ENCODE measurements around the gene QSOX2. TPM values are rescaled to one million over a fixed set of nuclear protein-coding genes. Genes with fewer than 3 reads are reported as not detected.

Gene QSOX2
- total RNA-seq, 1 experiment from 2014 or later, result 34.6 TPM

DNA sequence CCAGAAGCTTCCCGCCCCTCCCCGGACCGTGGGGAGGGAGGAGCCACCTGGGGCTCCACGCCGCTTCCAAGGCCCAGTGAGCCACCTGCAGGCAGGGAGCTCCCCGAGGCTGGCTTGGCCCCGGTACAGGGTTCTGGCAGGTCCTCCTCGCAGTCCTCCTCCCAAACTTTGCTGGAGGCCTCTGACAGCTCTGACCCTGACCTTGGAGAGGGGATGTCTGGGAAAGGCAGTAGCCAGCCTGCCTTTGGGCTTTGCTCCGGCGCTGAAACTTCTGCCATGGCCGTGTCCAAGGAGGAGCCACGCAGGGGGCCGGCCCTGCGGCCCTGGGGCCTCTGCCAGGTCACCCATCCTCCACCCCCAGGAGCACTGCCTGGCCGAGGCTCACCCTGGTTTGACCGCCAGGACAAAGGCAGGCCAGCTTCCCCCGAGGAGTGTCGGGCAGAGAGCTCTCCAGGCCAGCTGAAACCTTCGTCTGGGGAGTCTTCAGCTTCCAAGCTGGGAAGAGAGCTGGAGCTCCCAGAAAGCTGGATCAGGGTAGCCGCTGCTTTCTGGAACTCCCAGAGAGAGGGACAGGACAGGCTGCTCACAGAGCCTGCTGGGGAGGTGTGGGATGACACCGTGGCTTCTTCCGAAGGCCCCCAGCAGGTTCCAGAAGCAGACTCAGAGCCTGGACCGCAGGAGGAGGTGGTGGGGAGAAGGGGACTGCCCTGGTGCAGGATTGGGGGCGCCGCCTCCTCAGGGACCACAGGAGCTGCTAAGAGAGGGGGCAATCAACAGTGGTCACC is 9.0 kb upstream of the QSOX2 start:
- Histone ChIP-seq H3K9ac (ENCODE audit: low read length) (no peak overlapping the region), H2AFZ (ENCODE audit: low read depth, low read length, poor library complexity, severe bottlenecking) (no peak overlapping the region), H3K4me2 (ENCODE audit: low read length) (peak overlapping the region; percentile 44), H3K36me3 (ENCODE audit: control insufficient read depth in 1 of 2, insufficient read depth in 2 of 2, low read length in 2 of 2) (no peaks in the 10 kb centered on the region), H3K27me3 (ENCODE audit: insufficient read depth, low read length) (no peaks in the 10 kb centered on the region), H3K27ac (ENCODE audit: low read depth, low read length) (no peak overlapping the region), H3K4me1 (ENCODE audit: control insufficient read depth in 1 of 2, insufficient read depth in 2 of 2, low read length in 2 of 2) (peaks cover 10 to 21% of the 10 kb centered on the region in 2 experiments; a peak in 3 of 4 replicates), H3K9me3 (ENCODE audit: control insufficient read depth in 1 of 2, insufficient read depth in 1 of 2, low read depth in 1 of 2, low read length in 2 of 2) (no peaks in the 10 kb centered on the region), H3K79me2 (ENCODE audit: insufficient read depth, low read length) (no peaks in the 10 kb centered on the region), H3K4me3 (replicated peaks in 1 of 2; ENCODE audit: low read depth in 1 of 2, low read length in 2 of 2) (no peak overlapping the region), H4K20me1 (ENCODE audit: insufficient read depth) (no peaks in the 10 kb centered on the region), H3K9me2 (ENCODE audit: insufficient read depth) (no peaks in the 10 kb centered on the region)
- TF ChIP-seq SIN3A (IDR thresholded peaks at IDR 0.05; ENCODE audit: low read depth), result no peak
- TF ChIP-seq EGR1 (IDR thresholded peaks at IDR 0.05; ENCODE audit: low read depth), result no peak
- no peak for TF ChIP-seq CEBPB (IDR thresholded peaks at IDR 0.05; ENCODE audit: low read depth)
- TF ChIP-seq, protein P1, sequence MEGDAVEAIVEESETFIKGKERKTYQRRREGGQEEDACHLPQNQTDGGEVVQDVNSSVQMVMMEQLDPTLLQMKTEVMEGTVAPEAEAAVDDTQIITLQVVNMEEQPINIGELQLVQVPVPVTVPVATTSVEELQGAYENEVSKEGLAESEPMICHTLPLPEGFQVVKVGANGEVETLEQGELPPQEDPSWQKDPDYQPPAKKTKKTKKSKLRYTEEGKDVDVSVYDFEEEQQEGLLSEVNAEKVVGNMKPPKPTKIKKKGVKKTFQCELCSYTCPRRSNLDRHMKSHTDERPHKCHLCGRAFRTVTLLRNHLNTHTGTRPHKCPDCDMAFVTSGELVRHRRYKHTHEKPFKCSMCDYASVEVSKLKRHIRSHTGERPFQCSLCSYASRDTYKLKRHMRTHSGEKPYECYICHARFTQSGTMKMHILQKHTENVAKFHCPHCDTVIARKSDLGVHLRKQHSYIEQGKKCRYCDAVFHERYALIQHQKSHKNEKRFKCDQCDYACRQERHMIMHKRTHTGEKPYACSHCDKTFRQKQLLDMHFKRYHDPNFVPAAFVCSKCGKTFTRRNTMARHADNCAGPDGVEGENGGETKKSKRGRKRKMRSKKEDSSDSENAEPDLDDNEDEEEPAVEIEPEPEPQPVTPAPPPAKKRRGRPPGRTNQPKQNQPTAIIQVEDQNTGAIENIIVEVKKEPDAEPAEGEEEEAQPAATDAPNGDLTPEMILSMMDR (IDR thresholded peaks at IDR 0.05 in 2 of 3, conservative IDR thresholded peaks at IDR 0.05 in 1 of 3; ENCODE audit: borderline replicate concordance in 1 of 3, insufficient read depth in 1 of 3, low read depth in 2 of 3, low read length in 2 of 3), result no peak
- no peak for TF ChIP-seq POLR2A (IDR thresholded peaks at IDR 0.05; ENCODE audit: borderline replicate concordance, extremely low read depth, insufficient read depth, insufficient read length)
- no peak for TF ChIP-seq SP1 (IDR thresholded peaks at IDR 0.05; ENCODE audit: low read depth)
- TF ChIP-seq EZH2 (IDR thresholded peaks at IDR 0.05), result no peak
- no peak for TF ChIP-seq FOSL1 (IDR thresholded peaks at IDR 0.05; ENCODE audit: low read depth)
- no peak for TF ChIP-seq YY1 (IDR thresholded peaks at IDR 0.05; ENCODE audit: extremely low read depth, insufficient replicate concordance, low read depth, low read length)
- no peak for TF ChIP-seq CBX3 (IDR thresholded peaks at IDR 0.05; ENCODE audit: low read depth)
- TF ChIP-seq, protein P2, sequence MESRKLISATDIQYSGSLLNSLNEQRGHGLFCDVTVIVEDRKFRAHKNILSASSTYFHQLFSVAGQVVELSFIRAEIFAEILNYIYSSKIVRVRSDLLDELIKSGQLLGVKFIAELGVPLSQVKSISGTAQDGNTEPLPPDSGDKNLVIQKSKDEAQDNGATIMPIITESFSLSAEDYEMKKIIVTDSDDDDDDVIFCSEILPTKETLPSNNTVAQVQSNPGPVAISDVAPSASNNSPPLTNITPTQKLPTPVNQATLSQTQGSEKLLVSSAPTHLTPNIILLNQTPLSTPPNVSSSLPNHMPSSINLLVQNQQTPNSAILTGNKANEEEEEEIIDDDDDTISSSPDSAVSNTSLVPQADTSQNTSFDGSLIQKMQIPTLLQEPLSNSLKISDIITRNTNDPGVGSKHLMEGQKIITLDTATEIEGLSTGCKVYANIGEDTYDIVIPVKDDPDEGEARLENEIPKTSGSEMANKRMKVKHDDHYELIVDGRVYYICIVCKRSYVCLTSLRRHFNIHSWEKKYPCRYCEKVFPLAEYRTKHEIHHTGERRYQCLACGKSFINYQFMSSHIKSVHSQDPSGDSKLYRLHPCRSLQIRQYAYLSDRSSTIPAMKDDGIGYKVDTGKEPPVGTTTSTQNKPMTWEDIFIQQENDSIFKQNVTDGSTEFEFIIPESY (IDR thresholded peaks at IDR 0.05; ENCODE audit: extremely low read depth, insufficient replicate concordance, low read length), result no peak
- no TSS peak for BruUV-seq (replicated peaks)
- POLR2A ChIA-PET, result interaction anchor here (1.5 kb wide), 1 partner anchor 13 kb away, joined by 4 read pairs; no protein-coding TSS in a partner anchor
- DNase-seq (ENCODE audit: low read depth, low spot score), result no peak
- RAD21 ChIA-PET (ENCODE audit: low non-redundant PET in 1 of 2, low total read pairs in 2 of 2, uncharacterized antibody in 2 of 2, unreplicated experiment in 2 of 2), result no interaction called here
- ATAC-seq, result no peak
- intact Hi-C loops (cut with micrococcal nuclease), result no loop called here
- CTCF ChIA-PET, result no interaction called here
